IMR-90 (cell line): Measurements from ENCODE around the gene NUP98. TPM values are rescaled to one million over a fixed set of nuclear protein-coding genes. Genes with fewer than 3 reads are reported as not detected.

Experiments
- ATAC-seq: fragments of 200-7000 bp; cut with Tn5 transposase; 2 replicates; pipeline ENCODE4 v1.9.1; 2020; ENCODE audit warnings: low read depth, mild to moderate bottlenecking, moderate library complexity
- BruUV-seq: library from RNA; stranded (reverse); fragments of 400-500 nt; replicated peaks from 2 replicates; lab custom pipeline; 2021; lab: Mats Ljungman, UMichigan
- CTCF ChIA-PET: fragments of 300-600 bp; formaldehyde crosslinking; extraction: SDS; loops from one replicate; lab custom pipeline; 2021; ENCODE audit warnings: antibody characterized with exemption; lab: Yijun Ruan, JAX
- POLR2A ChIA-PET: fragments of 300-600 bp; sonication (Branson Sonifier 250); formaldehyde crosslinking; loops from one replicate; lab custom pipeline; 2022; ENCODE audit warnings: antibody characterized with exemption; ENCODE audit not compliant: unreplicated experiment; lab: Charles Lee
- DNase-seq: peaks from one replicate; pipeline ENCODE4 v3.0.0; 2013
- H2AFZ ChIP-seq: replicated peaks from 2 replicates; pipeline ENCODE3; 2013; ENCODE audit warnings: low read length, mild to moderate bottlenecking; ENCODE audit not compliant: poor library complexity
- H2AK5ac ChIP-seq: 2 replicates; pipeline ENCODE4 v1.6.1; 2013; ENCODE audit warnings: low read depth, low read length, inconsistent platforms
- H2AK9ac ChIP-seq: replicated peaks from 2 replicates; pipeline ENCODE3; 2013; ENCODE audit warnings: mild to moderate bottlenecking, low read depth, low read length, moderate library complexity; ENCODE audit not compliant: poor library complexity
- H2BK120ac ChIP-seq: 2 replicates; pipeline ENCODE4 v1.6.1; 2013; ENCODE audit warnings: low read depth, low read length, inconsistent platforms
- H2BK15ac ChIP-seq: 3 replicates; pipeline ENCODE4 v1.6.1; 2013; ENCODE audit warnings: low read depth, low read length, inconsistent platforms
- H2BK20ac ChIP-seq: 2 replicates; pipeline ENCODE4 v1.6.1; 2013; ENCODE audit warnings: low read depth, mild to moderate bottlenecking, inconsistent platforms, low read length, moderate library complexity
- H2BK5ac ChIP-seq: 2 replicates; pipeline ENCODE4 v1.6.1; 2013; ENCODE audit warnings: mild to moderate bottlenecking, low read depth, low read length, inconsistent platforms; ENCODE audit not compliant: poor library complexity, severe bottlenecking
- H3K14ac ChIP-seq: replicated peaks from 2 replicates; pipeline ENCODE4 v1.6.1; 2013; ENCODE audit warnings: low read depth, low read length, inconsistent platforms
- H3K18ac ChIP-seq: 2 replicates; pipeline ENCODE4 v1.6.1; 2013; ENCODE audit warnings: low read depth, low read length, control low read depth
- H3K23ac ChIP-seq: 2 replicates; pipeline ENCODE4 v1.6.1; 2013; ENCODE audit warnings: low read depth, low read length, inconsistent platforms
- H3K27ac ChIP-seq: 2 replicates; pipeline ENCODE4 v1.5.1; 2013; ENCODE audit warnings: mild to moderate bottlenecking, control low read depth, low read length; ENCODE audit not compliant: insufficient read depth
- H3K27me3 ChIP-seq: 2 replicates; pipeline ENCODE4 v1.6.1; 2013; ENCODE audit warnings: low read length; ENCODE audit not compliant: control insufficient read depth, insufficient read depth
- H3K36me3 ChIP-seq: 2 replicates; pipeline ENCODE4 v1.6.1; 2013; ENCODE audit warnings: low read length, mixed read lengths; ENCODE audit not compliant: control insufficient read depth, insufficient read depth
- H3K4ac ChIP-seq: 2 replicates; pipeline ENCODE4 v1.6.1; 2013; ENCODE audit warnings: low read depth, low read length, inconsistent platforms
- H3K4me1 ChIP-seq: 2 replicates; pipeline ENCODE4 v1.6.1; 2013; ENCODE audit warnings: low read length, mixed read lengths; ENCODE audit not compliant: control insufficient read depth, insufficient read depth
- H3K4me2 ChIP-seq: 2 replicates; pipeline ENCODE4 v1.6.1; 2013; ENCODE audit warnings: low read depth, mild to moderate bottlenecking, control low read depth, low read length, moderate library complexity
- H3K4me3 ChIP-seq: 2 replicates; pipeline ENCODE4 v1.5.1; 2013; ENCODE audit warnings: low read depth, mild to moderate bottlenecking, control low read depth, low read length, moderate library complexity; ENCODE audit not compliant: insufficient read depth
- H3K56ac ChIP-seq: 2 replicates; pipeline ENCODE4 v1.6.1; 2013; ENCODE audit warnings: low read length, inconsistent platforms; ENCODE audit not compliant: insufficient read depth; ENCODE audit errors: extremely low read depth
- H3K79me1 ChIP-seq, 2 experiments: 2 replicates each; pipeline ENCODE4 v1.6.1; 2013; ENCODE audit warnings: low read length in 2 of 2, inconsistent platforms in 1 of 2, low read depth in 1 of 2
- H3K9ac ChIP-seq: 2 replicates; pipeline ENCODE4 v1.6.1; 2013; ENCODE audit warnings: low read depth, low read length, control low read depth
- H3K9me1 ChIP-seq: 2 replicates; pipeline ENCODE4 v1.6.1; 2013; ENCODE audit warnings: low read length, inconsistent platforms; ENCODE audit not compliant: insufficient read depth
- H3K9me3 ChIP-seq: 2 replicates; pipeline ENCODE4 v1.6.1; 2013; ENCODE audit warnings: low read length; ENCODE audit not compliant: control insufficient read depth, insufficient read depth
- H4K20me1 ChIP-seq: 2 replicates; pipeline ENCODE4 v1.6.1; 2013; ENCODE audit warnings: low read length, inconsistent platforms; ENCODE audit not compliant: insufficient read depth
- H4K5ac ChIP-seq: 2 replicates; pipeline ENCODE4 v1.6.1; 2013; ENCODE audit warnings: mild to moderate bottlenecking, low read depth, low read length, control low read depth
- H4K8ac ChIP-seq, 2 experiments: 2 replicates each; pipeline ENCODE4 v1.6.1; 2013; ENCODE audit warnings: low read depth in 2 of 2, low read length in 2 of 2, control low read depth in 1 of 2, inconsistent platforms in 1 of 2
- H4K91ac ChIP-seq: 2 replicates; pipeline ENCODE4 v1.6.1; 2013; ENCODE audit warnings: low read depth, low read length, inconsistent platforms; ENCODE audit not compliant: insufficient read depth
- CHD1 ChIP-seq: IDR thresholded peaks from 2 replicates; pipeline ENCODE4 v1.6.1; 2012; ENCODE audit warnings: low read depth, low read length, improper control_type of control experiment
- FOS ChIP-seq: fragments of 150-350 bp; IDR thresholded peaks from 2 replicates; pipeline ENCODE4 v1.6.1; 2016; ENCODE audit warnings: low read depth, low read length
- MAFK ChIP-seq: IDR thresholded peaks from 2 replicates; pipeline ENCODE4 v1.6.1; 2012; ENCODE audit warnings: low read depth, low read length, improper control_type of control experiment
- MXI1 ChIP-seq: IDR thresholded peaks from 2 replicates; pipeline ENCODE4 v1.6.1; 2012; ENCODE audit warnings: low read depth, mild to moderate bottlenecking, low read length, moderate library complexity, borderline replicate concordance
- POLR2A ChIP-seq: IDR thresholded peaks from 2 replicates; pipeline ENCODE4 v1.6.1; 2012; ENCODE audit warnings: mild to moderate bottlenecking, low read depth, low read length
- RCOR1 ChIP-seq: IDR thresholded peaks from 2 replicates; pipeline ENCODE4 v1.6.1; 2012; ENCODE audit warnings: mild to moderate bottlenecking, low read length, improper control_type of control experiment; ENCODE audit not compliant: insufficient replicate concordance
- RFX5 ChIP-seq: IDR thresholded peaks from 2 replicates; pipeline ENCODE4 v1.8.0; 2012; ENCODE audit warnings: low read depth, mild to moderate bottlenecking, low read length, moderate library complexity
- WGBS, 2 experiments: methylation state at CpG; one replicate each; pipeline versions ENCODE4 v1.1.5 to v1.1.7; 2013; ENCODE audit warnings: missing lambda C conversion rate in 2 of 2; ENCODE audit not compliant: insufficient read length in 1 of 2; ENCODE audit errors: extremely low coverage in 2 of 2; 5-methylcytosine and 5-hydroxymethylcytosine counted together
- dilution Hi-C: fragments of 300-500 bp; cut with HindIII; formaldehyde crosslinking; loops from one replicate; pipeline ENCODE4 v1.14.3; 2018; ENCODE audit warnings: low sequenced_read_pairs; ENCODE audit not compliant: unreplicated experiment
- in situ Hi-C: fragments of 300-500 bp; cut with MboI; formaldehyde crosslinking; loops from 3 replicates; pipeline ENCODE4 v1.14.3; 2019; ENCODE audit warnings: low sequenced_read_pairs, inconsistent platforms, mixed read lengths
- intact Hi-C: fragments of 100-400 bp; cut with micrococcal nuclease; formaldehyde crosslinking; loops from 2 replicates; pipeline ENCODE4 v1.10.0; 2022
- polyA plus RNA-seq, 3 experiments: library from polyadenylated mRNA; depleted of rRNA; stranded (reverse); fragments of >200 nt; gene quantifications; 2 replicates each; pipeline ENCODE4 v1.2.3, GENCODE V29; 2012; ENCODE audit warnings: low replicate concordance in 1 of 3
- total RNA-seq: library from RNA; depleted of rRNA; stranded (reverse); fragments of >200 nt; gene quantifications from 2 replicates; pipeline ENCODE4 v1.2.3, GENCODE V29; 2012
- TF ChIP-seq, protein P1 (sequence below): fragments of 150-350 bp; IDR thresholded peaks from 2 replicates; pipeline ENCODE4 v1.6.1; 2016; ENCODE audit warnings: low read depth, mild to moderate bottlenecking, low read length, moderate library complexity, borderline replicate concordance
- TF ChIP-seq, protein P2 (sequence below): fragments of 150-350 bp; IDR thresholded peaks from 2 replicates; pipeline ENCODE4 v1.6.1; 2017; ENCODE audit warnings: mild to moderate bottlenecking, antibody characterized with exemption, low read length, low read depth

The NUP98 gene
- total and polyA plus RNA-seq, 2 of the 4 experiments (the other 2 are of a cell fraction), result 103 to 138 TPM

DNA sequence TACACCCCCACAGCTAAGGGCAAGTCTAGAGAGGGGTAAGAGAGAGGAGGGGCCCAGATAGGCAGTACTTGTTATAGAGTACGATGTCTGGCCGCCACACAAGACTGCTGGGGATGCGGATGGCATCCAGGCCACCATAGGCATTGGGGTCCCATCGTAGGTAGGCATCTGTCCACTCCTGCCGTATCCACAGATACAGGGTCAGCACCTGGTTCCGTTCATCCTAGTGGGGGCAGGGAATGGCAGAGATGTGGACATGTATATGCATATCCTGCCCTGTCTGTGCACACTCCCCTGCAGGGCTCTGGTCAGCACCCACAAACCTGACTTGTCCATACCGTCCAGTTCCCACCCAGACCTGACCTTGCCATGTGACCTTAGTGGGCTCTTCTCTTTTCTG lies 128.2 kb downstream of the NUP98 start:
- no TSS peak for BruUV-seq
- Histone ChIP-seq H3K9me1 (peaks cover 8% of the 10 kb centered on the region; the same call in 1 of the 2 replicates), H3K9ac (no peak overlapping the region), H3K18ac (no peak overlapping the region), H2AFZ (no peak overlapping the region), H4K8ac (no peak overlapping the region), H3K4ac (no peak overlapping the region), H3K4me3 (no peak overlapping the region), H2AK9ac (no peak overlapping the region), H3K4me1 (no peaks in the 10 kb centered on the region), H2BK120ac (no peak overlapping the region), H2BK15ac (no peak overlapping the region), H3K27me3 (no peaks in the 10 kb centered on the region), H3K56ac (no peak overlapping the region), H3K9me3 (no peaks in the 10 kb centered on the region), H3K36me3 (peaks cover 56% of the 10 kb centered on the region), H2AK5ac (no peak overlapping the region), H3K27ac (no peak overlapping the region), H2BK5ac (no peak overlapping the region), H3K14ac (no peak overlapping the region), H3K4me2 (no peak overlapping the region), H4K5ac (no peak overlapping the region), H3K79me1 (peaks cover 5% of the 10 kb centered on the region in 2 experiments; a peak in 3 of 4 replicates), H2BK20ac (no peak overlapping the region), H3K23ac (no peak overlapping the region), H4K20me1 (no peaks in the 10 kb centered on the region), H4K91ac (no peak overlapping the region)
- intact Hi-C loops, result no loop called here
- in situ Hi-C loops, result no loop called here
- POLR2A ChIA-PET, result no interaction called here
- CTCF ChIA-PET, result no interaction called here
- DNase-seq (no peak), ATAC-seq (no peak)
- 100% methylated on average over 3 of the region's 7 CpGs; no CpG with 5 or more reads in 1 of the 2 experiments for WGBS, 2 experiments
- dilution Hi-C loops, result no loop called here
- TF ChIP-seq FOS, result no peak
- no peak for TF ChIP-seq RCOR1
- TF ChIP-seq MAFK, result no peak
- TF ChIP-seq, protein P1, sequence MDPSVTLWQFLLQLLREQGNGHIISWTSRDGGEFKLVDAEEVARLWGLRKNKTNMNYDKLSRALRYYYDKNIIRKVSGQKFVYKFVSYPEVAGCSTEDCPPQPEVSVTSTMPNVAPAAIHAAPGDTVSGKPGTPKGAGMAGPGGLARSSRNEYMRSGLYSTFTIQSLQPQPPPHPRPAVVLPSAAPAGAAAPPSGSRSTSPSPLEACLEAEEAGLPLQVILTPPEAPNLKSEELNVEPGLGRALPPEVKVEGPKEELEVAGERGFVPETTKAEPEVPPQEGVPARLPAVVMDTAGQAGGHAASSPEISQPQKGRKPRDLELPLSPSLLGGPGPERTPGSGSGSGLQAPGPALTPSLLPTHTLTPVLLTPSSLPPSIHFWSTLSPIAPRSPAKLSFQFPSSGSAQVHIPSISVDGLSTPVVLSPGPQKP, result no peak
- TF ChIP-seq, protein P2, sequence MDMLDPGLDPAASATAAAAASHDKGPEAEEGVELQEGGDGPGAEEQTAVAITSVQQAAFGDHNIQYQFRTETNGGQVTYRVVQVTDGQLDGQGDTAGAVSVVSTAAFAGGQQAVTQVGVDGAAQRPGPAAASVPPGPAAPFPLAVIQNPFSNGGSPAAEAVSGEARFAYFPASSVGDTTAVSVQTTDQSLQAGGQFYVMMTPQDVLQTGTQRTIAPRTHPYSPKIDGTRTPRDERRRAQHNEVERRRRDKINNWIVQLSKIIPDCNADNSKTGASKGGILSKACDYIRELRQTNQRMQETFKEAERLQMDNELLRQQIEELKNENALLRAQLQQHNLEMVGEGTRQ, result no peak
- no peak for TF ChIP-seq POLR2A
- TF ChIP-seq MXI1, result no peak
- no peak for TF ChIP-seq RFX5
- no peak for TF ChIP-seq CHD1
